Keratinocyte (primary cell): ENCODE results near the gene CPEB3. TPM values are rescaled to one million over a fixed set of nuclear protein-coding genes. Genes with fewer than 3 reads are reported as not detected.

Source experiments
- DNase-seq: peaks from one replicate; pipeline ENCODE4 v3.0.0-alpha.2; 2011; ENCODE audit warnings: low read depth, missing footprints, low spot score
- FAIRE-seq: peaks from 2 replicates; lab custom pipeline; 2011; peaks lifted over from hg19 to GRCh38; lab: Jason Lieb, UNC
- H2AFZ ChIP-seq: 2 replicates; pipeline ENCODE4 v1.6.0; 2012; ENCODE audit warnings: low read length, control low read depth, inconsistent platforms; ENCODE audit not compliant: control insufficient read depth
- H3K27ac ChIP-seq: 2 replicates; pipeline ENCODE4 v1.5.1; 2011; ENCODE audit warnings: low read length; ENCODE audit not compliant: control insufficient read depth, insufficient read depth
- H3K27me3 ChIP-seq: 3 replicates; pipeline ENCODE4 v1.6.0; 2011; ENCODE audit warnings: low read length; ENCODE audit not compliant: control insufficient read depth, insufficient read depth; ENCODE audit errors: extremely low read depth
- H3K36me3 ChIP-seq, 2 experiments: 2 replicates in 1 of 2; 3 replicates in 1 of 2; pipeline ENCODE4 v1.5.1; 2011; ENCODE audit warnings: low read length in 2 of 2, mild to moderate bottlenecking in 1 of 2; ENCODE audit not compliant: control insufficient read depth in 2 of 2, insufficient read depth in 2 of 2; ENCODE audit errors: extremely low read depth in 1 of 2
- H3K4me1 ChIP-seq: 3 replicates; pipeline ENCODE4 v1.5.1; 2011; ENCODE audit warnings: low read length; ENCODE audit not compliant: control insufficient read depth, insufficient read depth; ENCODE audit errors: extremely low read depth
- H3K4me2 ChIP-seq: 3 replicates; pipeline ENCODE4 v1.6.0; 2011; ENCODE audit warnings: low read depth, low read length; ENCODE audit not compliant: control insufficient read depth, insufficient read depth; ENCODE audit errors: extremely low read depth
- H3K4me3 ChIP-seq, 3 experiments: fragments of 200-600 bp in 1 of 3; sonication (generic) in 1 of 3; 2 replicates in 2 of 3; 3 replicates in 1 of 3; pipeline ENCODE4 v1.5.1; 2011 to 2016; ENCODE audit warnings: low read length in 3 of 3, mild to moderate bottlenecking in 3 of 3, control low read depth in 2 of 3, inconsistent platforms in 1 of 3, low read depth in 1 of 3, mixed read lengths in 1 of 3, mixed run types in 1 of 3, moderate library complexity in 1 of 3; ENCODE audit not compliant: control insufficient read depth in 2 of 3, insufficient read depth in 2 of 3; ENCODE audit errors: extremely low read depth in 1 of 3
- H3K79me2 ChIP-seq: 2 replicates; pipeline ENCODE4 v1.6.0; 2012; ENCODE audit warnings: low read length; ENCODE audit not compliant: control insufficient read depth, insufficient read depth
- H3K9ac ChIP-seq: 3 replicates; pipeline ENCODE4 v1.6.0; 2011; ENCODE audit warnings: low read length; ENCODE audit not compliant: control insufficient read depth, insufficient read depth; ENCODE audit errors: extremely low read depth
- H3K9me1 ChIP-seq: 3 replicates; pipeline ENCODE4 v1.6.0; 2011; ENCODE audit warnings: low read length; ENCODE audit not compliant: control insufficient read depth, insufficient read depth; ENCODE audit errors: extremely low read depth
- H3K9me3 ChIP-seq: 2 replicates; pipeline ENCODE4 v1.5.1; 2012; ENCODE audit warnings: low read depth, low read length; ENCODE audit not compliant: control insufficient read depth
- H4K20me1 ChIP-seq: 3 replicates; pipeline ENCODE4 v1.6.0; 2011; ENCODE audit warnings: low read length; ENCODE audit not compliant: control insufficient read depth, insufficient read depth; ENCODE audit errors: extremely low read depth
- EZH2 ChIP-seq: IDR thresholded peaks from one replicate; pipeline ENCODE4 v1.6.1; 2012; ENCODE audit warnings: inconsistent platforms, mild to moderate bottlenecking, low read length, moderate library complexity
- dilution Hi-C: fragments of 300-500 bp; cut with MboI; formaldehyde crosslinking; loops from one replicate; pipeline ENCODE4 v1.7.0; 2020; ENCODE audit warnings: low sequenced_read_pairs; ENCODE audit not compliant: extremely low pct_ligation_motif_present
- polyA plus RNA-seq, 5 experiments: library from polyadenylated mRNA; depleted of rRNA in 3 of 5; stranded (reverse) in 3 of 5; stranded (forward) in 1 of 5; unstranded in 1 of 5; fragments of >200 nt; gene quantifications; 1 replicate in 1 of 5; 2 replicates in 3 of 5; 3 replicates in 1 of 5; pipeline versions ENCODE4 v1.2.1 to v1.2.3, GENCODE V29; 2011 to 2012; ENCODE audit warnings: missing spikeins in 2 of 5, low read depth in 1 of 5, low replicate concordance in 1 of 5
- TF ChIP-seq, protein P1 (sequence below), 3 experiments: IDR thresholded peaks in 1 of 3; conservative IDR thresholded peaks in 1 of 3; optimal IDR thresholded peaks in 1 of 3; 2 replicates in 2 of 3; 3 replicates in 1 of 3; pipeline versions ENCODE3 to v1.5.1; 2011; ENCODE audit warnings: low read length in 3 of 3, mild to moderate bottlenecking in 3 of 3, moderate library complexity in 2 of 3, control low read depth in 1 of 3, inconsistent platforms in 1 of 3; ENCODE audit not compliant: insufficient read depth in 2 of 3; ENCODE audit errors: extremely low read depth in 1 of 3

The CPEB3 gene
- polyA plus RNA-seq, 1 donor (not counting 4 experiments of a cell fraction or from before 2014, with no cell fraction given): 0.47 TPM

- no peak overlapping the region for H2AFZ ChIP-seq
- H4K20me1 ChIP-seq: no peaks in the 10 kb centered on the region
- no peaks in the 10 kb centered on the region for H3K9me1 ChIP-seq
- H3K9me3 ChIP-seq: no peaks in the 10 kb centered on the region
- no peak for TF ChIP-seq EZH2
- TF ChIP-seq, protein P1, sequence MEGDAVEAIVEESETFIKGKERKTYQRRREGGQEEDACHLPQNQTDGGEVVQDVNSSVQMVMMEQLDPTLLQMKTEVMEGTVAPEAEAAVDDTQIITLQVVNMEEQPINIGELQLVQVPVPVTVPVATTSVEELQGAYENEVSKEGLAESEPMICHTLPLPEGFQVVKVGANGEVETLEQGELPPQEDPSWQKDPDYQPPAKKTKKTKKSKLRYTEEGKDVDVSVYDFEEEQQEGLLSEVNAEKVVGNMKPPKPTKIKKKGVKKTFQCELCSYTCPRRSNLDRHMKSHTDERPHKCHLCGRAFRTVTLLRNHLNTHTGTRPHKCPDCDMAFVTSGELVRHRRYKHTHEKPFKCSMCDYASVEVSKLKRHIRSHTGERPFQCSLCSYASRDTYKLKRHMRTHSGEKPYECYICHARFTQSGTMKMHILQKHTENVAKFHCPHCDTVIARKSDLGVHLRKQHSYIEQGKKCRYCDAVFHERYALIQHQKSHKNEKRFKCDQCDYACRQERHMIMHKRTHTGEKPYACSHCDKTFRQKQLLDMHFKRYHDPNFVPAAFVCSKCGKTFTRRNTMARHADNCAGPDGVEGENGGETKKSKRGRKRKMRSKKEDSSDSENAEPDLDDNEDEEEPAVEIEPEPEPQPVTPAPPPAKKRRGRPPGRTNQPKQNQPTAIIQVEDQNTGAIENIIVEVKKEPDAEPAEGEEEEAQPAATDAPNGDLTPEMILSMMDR (optimal IDR thresholded peaks at IDR 0.05 in 1 of 3, IDR thresholded peaks at IDR 0.05 in 1 of 3, conservative IDR thresholded peaks at IDR 0.05 in 1 of 3; ENCODE audit: extremely low read depth in 1 of 3, insufficient read depth in 2 of 3, low read length in 3 of 3): no peak
- DNase-seq (no peak), FAIRE-seq (no peak)
- H3K4me2 ChIP-seq: no peak overlapping the region
- H3K79me2 ChIP-seq: no peaks in the 10 kb centered on the region
- no peaks in the 10 kb centered on the region for H3K27me3 ChIP-seq
- H3K4me3 ChIP-seq: no peak overlapping the region
- H3K9ac ChIP-seq: no peak overlapping the region
- H3K27ac ChIP-seq: no peak overlapping the region
- no peaks in the 10 kb centered on the region for H3K4me1 ChIP-seq
- dilution Hi-C loops: no loop called here
- H3K36me3 ChIP-seq: no peaks in the 10 kb centered on the region
Measured at GRCh38 chr10:92146107-92146506, 144.8 kb downstream of the CPEB3 start.

GRCh38 chr10:92142949-92143348, 147.9 kb downstream of the CPEB3 start:
- Histone ChIP-seq H3K27ac (no peak overlapping the region), H3K4me3 (no peak overlapping the region), H3K9ac (no peak overlapping the region), H3K27me3 (no peaks in the 10 kb centered on the region), H4K20me1 (no peaks in the 10 kb centered on the region), H3K9me3 (no peaks in the 10 kb centered on the region), H3K36me3 (no peaks in the 10 kb centered on the region), H3K4me1 (no peaks in the 10 kb centered on the region), H2AFZ (no peak overlapping the region), H3K79me2 (no peaks in the 10 kb centered on the region), H3K4me2 (no peak overlapping the region), H3K9me1 (no peaks in the 10 kb centered on the region)
- TF ChIP-seq, protein P1 (optimal IDR thresholded peaks at IDR 0.05 in 1 of 3, IDR thresholded peaks at IDR 0.05 in 1 of 3, conservative IDR thresholded peaks at IDR 0.05 in 1 of 3; ENCODE audit: extremely low read depth in 1 of 3, insufficient read depth in 2 of 3, low read length in 3 of 3): no peak
- TF ChIP-seq EZH2: no peak
- dilution Hi-C loops: no loop called here
- no peak for DNase-seq
- no peak for FAIRE-seq
